HEK293T (cell line): ENCODE results near the gene SAMD14.

Experiments
- ARNT ChIP-seq: fragments of 450-650 bp; IDR thresholded peaks from 2 replicates; pipeline ENCODE4 v1.6.1; 2017; ENCODE audit warnings: mild to moderate bottlenecking
- BHLHE40 ChIP-seq: fragments of 450-650 bp; IDR thresholded peaks from 2 replicates; pipeline ENCODE4 v1.6.1; 2016; ENCODE audit warnings: mild to moderate bottlenecking, moderate library complexity, borderline replicate concordance
- ELF4 ChIP-seq: fragments of 450-650 bp; IDR thresholded peaks from 2 replicates; pipeline ENCODE4 v1.6.1; 2017; ENCODE audit warnings: antibody characterized with exemption
- FOXA1 ChIP-seq: fragments of 450-650 bp; IDR thresholded peaks from 2 replicates; pipeline ENCODE4 v1.6.1; 2016; ENCODE audit warnings: mild to moderate bottlenecking
- FOXK2 ChIP-seq: fragments of 450-650 bp; IDR thresholded peaks from 2 replicates; pipeline ENCODE4 v1.6.1; 2016; ENCODE audit warnings: mild to moderate bottlenecking
- HDGF ChIP-seq: fragments of 450-650 bp; IDR thresholded peaks from 2 replicates; pipeline ENCODE4 v1.6.1; 2017; ENCODE audit warnings: antibody characterized with exemption, borderline replicate concordance
- L3MBTL2 ChIP-seq: fragments of 450-650 bp; conservative IDR thresholded peaks from 2 replicates; pipeline ENCODE4 v1.6.1; 2016; ENCODE audit warnings: mild to moderate bottlenecking
- SUZ12 ChIP-seq: fragments of 450-650 bp; IDR thresholded peaks from 2 replicates; pipeline ENCODE4 v1.6.1; 2016; ENCODE audit warnings: mild to moderate bottlenecking
- TARDBP ChIP-seq: fragments of 450-650 bp; IDR thresholded peaks from 2 replicates; pipeline ENCODE4 v1.6.1; 2016
- ZNF384 ChIP-seq: fragments of 450-650 bp; IDR thresholded peaks from 2 replicates; pipeline ENCODE4 v1.6.1; 2016

DNA sequence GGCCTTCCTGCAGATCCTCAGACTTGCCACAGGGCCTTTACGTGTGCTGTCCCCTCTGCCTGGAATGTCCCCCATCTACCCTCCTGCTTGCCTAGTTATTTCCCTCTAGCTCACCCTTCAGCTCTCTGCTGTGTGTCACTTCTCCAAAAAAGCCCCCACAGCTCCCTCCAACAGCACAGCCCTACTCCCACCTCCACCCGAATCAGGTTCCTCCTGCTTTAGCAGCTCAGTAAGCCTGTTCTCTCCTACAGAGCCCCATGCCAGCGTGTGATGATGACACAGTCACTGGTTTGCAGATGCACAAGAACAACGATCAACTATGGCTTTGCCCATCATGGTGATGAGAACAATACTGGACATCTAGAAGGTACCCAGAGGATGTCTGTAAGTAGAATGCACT, 7.1 kb upstream of the SAMD14 start:
- no peak for TF ChIP-seq ZNF384
- TF ChIP-seq BHLHE40 = no peak
- TF ChIP-seq SUZ12 = no peak
- no peak for TF ChIP-seq ARNT
- no peak for TF ChIP-seq HDGF
- no peak for TF ChIP-seq FOXA1
- no peak for TF ChIP-seq FOXK2
- no peak for TF ChIP-seq L3MBTL2
- TF ChIP-seq TARDBP = no peak
- TF ChIP-seq ELF4 = no peak
